GM12878 (cell line): ENCODE measurements around the gene ULBP2. TPM values are rescaled to one million over a fixed set of nuclear protein-coding genes. Genes with fewer than 3 reads are reported as not detected.
"Not testable (repeated sequence)": the region's sequence is repeated elsewhere in the genome, so short reads cannot be mapped to it uniquely, and the experiment has no call there.

Source experiments
- ATAC-seq: fragments of 200-7000 bp; cut with Tn5 transposase; 3 replicates; pipeline ENCODE4 v1.9.1; 2020; ENCODE audit warnings: mild to moderate bottlenecking, moderate library complexity
- BruUV-seq: library from RNA; stranded (reverse); fragments of 400-500 nt; replicated peaks from 2 replicates; lab custom pipeline; 2021; lab: Mats Ljungman, UMichigan
- CTCF ChIA-PET: fragments of 300-600 bp; sonication (Branson Sonifier 250); formaldehyde crosslinking; extraction: SDS; loops from one replicate; lab custom pipeline; 2021; ENCODE audit warnings: inconsistent platforms; lab: Yijun Ruan, JAX
- POLR2A ChIA-PET: fragments of 350-600 bp; formaldehyde crosslinking; extraction: SDS; loops from one replicate; lab custom pipeline; 2021; ENCODE audit warnings: inconsistent platforms; lab: Charles Lee
- RAD21 ChIA-PET: fragments of 300-600 bp; sonication (Branson Sonifier 250); formaldehyde crosslinking; loops from one replicate; lab custom pipeline; 2023; ENCODE audit warnings: antibody characterized with exemption; ENCODE audit not compliant: unreplicated experiment; lab: Charles Lee
- SMC1A ChIA-PET: fragments of 300-600 bp; sonication (Branson Sonifier 250); formaldehyde crosslinking; loops from one replicate; lab custom pipeline; 2023; ENCODE audit not compliant: unreplicated experiment, uncharacterized antibody; lab: Charles Lee
- DNase-seq: peaks from one replicate; pipeline ENCODE4 v3.0.0-alpha.2; 2011; ENCODE audit warnings: low read depth, low spot score
- FAIRE-seq: peaks from 3 replicates; lab custom pipeline; 2011; peaks lifted over from hg19 to GRCh38; lab: Jason Lieb, UNC
- H2AFZ ChIP-seq: 2 replicates; pipeline ENCODE4 v1.6.0; 2011; ENCODE audit warnings: low read depth, low read length, control low read depth; ENCODE audit not compliant: control insufficient read depth
- H3K27ac ChIP-seq: 2 replicates; pipeline ENCODE4 v1.5.1; 2011; ENCODE audit warnings: control low read depth; ENCODE audit not compliant: control insufficient read depth, insufficient read depth
- H3K27me3 ChIP-seq, 2 experiments: replicated peaks in 1 of 2; 2 replicates each; pipeline versions ENCODE4 v1.6.0 to v1.6.1; 2011; ENCODE audit warnings: low read length in 1 of 2; ENCODE audit not compliant: control insufficient read depth in 2 of 2, insufficient read depth in 2 of 2
- H3K36me3 ChIP-seq, 2 experiments: 2 replicates each; pipeline ENCODE4 v1.5.1; 2011; ENCODE audit warnings: low read length in 1 of 2; ENCODE audit not compliant: control insufficient read depth in 2 of 2, insufficient read depth in 2 of 2
- H3K4me1 ChIP-seq: 2 replicates; pipeline ENCODE4 v1.6.1; 2011; ENCODE audit warnings: mild to moderate bottlenecking, low read length, moderate library complexity, mixed read lengths; ENCODE audit not compliant: control insufficient read depth, insufficient read depth
- H3K4me2 ChIP-seq: 2 replicates; pipeline ENCODE4 v1.6.0; 2011; ENCODE audit warnings: control low read depth; ENCODE audit not compliant: control insufficient read depth, insufficient read depth
- H3K4me3 ChIP-seq: fragments of 200-600 bp; sonication (generic); 2 replicates; pipeline ENCODE4 v1.5.1; 2016
- H3K79me2 ChIP-seq: 2 replicates; pipeline ENCODE4 v1.6.0; 2011; ENCODE audit warnings: low read length; ENCODE audit not compliant: control insufficient read depth, insufficient read depth
- H3K9ac ChIP-seq: 2 replicates; pipeline ENCODE4 v1.8.0; 2011; ENCODE audit warnings: low read length, control low read depth, mixed read lengths; ENCODE audit not compliant: control insufficient read depth, insufficient read depth
- H3K9me3 ChIP-seq: replicated peaks from 3 replicates; pipeline ENCODE4 v1.5.1; 2011; ENCODE audit warnings: mild to moderate bottlenecking, low read length; ENCODE audit not compliant: control insufficient read depth, insufficient read depth
- H4K20me1 ChIP-seq: 2 replicates; pipeline ENCODE4 v1.6.0; 2011; ENCODE audit not compliant: control insufficient read depth, insufficient read depth
- ATF3 ChIP-seq: IDR thresholded peaks from 2 replicates; pipeline ENCODE4 v1.6.1; 2011; ENCODE audit warnings: low read depth, mild to moderate bottlenecking, low read length, moderate library complexity, borderline replicate concordance; ENCODE audit errors: extremely low read depth
- CUX1 ChIP-seq: IDR thresholded peaks from 2 replicates; pipeline ENCODE4 v1.6.1; 2012; ENCODE audit warnings: improper control_type of control experiment, low read depth, low read length; ENCODE audit not compliant: insufficient replicate concordance
- NFXL1 ChIP-seq: fragments of 450-650 bp; IDR thresholded peaks from 2 replicates; pipeline ENCODE4 v1.6.1; 2017; ENCODE audit warnings: antibody characterized with exemption, mild to moderate bottlenecking, borderline replicate concordance
- SRF ChIP-seq, 2 experiments: IDR thresholded peaks; 2 replicates each; pipeline ENCODE4 v1.6.1; 2011; ENCODE audit warnings: low read depth in 2 of 2, low read length in 2 of 2, mild to moderate bottlenecking in 1 of 2, moderate library complexity in 1 of 2
- STAT1 ChIP-seq: fragments of 450-650 bp; conservative IDR thresholded peaks from 2 replicates; pipeline ENCODE4 v1.6.1; 2014; ENCODE audit warnings: antibody characterized with exemption, mild to moderate bottlenecking
- ZNF384 ChIP-seq: IDR thresholded peaks from 2 replicates; pipeline ENCODE4 v1.6.1; 2012; ENCODE audit warnings: low read depth, mild to moderate bottlenecking, low read length, improper control_type of control experiment, borderline replicate concordance
- WGBS: methylation state at CpG from one replicate; pipeline ENCODE4 v1.1.6; 2016; ENCODE audit warnings: low lambda C conversion rate; ENCODE audit not compliant: insufficient replicate concordance, insufficient coverage; ENCODE audit errors: missing lambda C conversion rate; 5-methylcytosine and 5-hydroxymethylcytosine counted together
- in situ Hi-C: fragments of 300-500 bp; cut with MboI; formaldehyde crosslinking; loops from 9 replicates; pipeline ENCODE4 v1.14.3; 2018; ENCODE audit warnings: mixed read lengths
- intact Hi-C: fragments of 100-400 bp; cut with micrococcal nuclease; formaldehyde crosslinking; loops from one replicate; pipeline ENCODE4 v1.14.2; 2022; ENCODE audit not compliant: unreplicated experiment
- polyA plus RNA-seq, 11 experiments: library from polyadenylated mRNA; depleted of rRNA in 4 of 11; unstranded in 6 of 11; stranded (reverse) in 5 of 11; fragments of >200 nt; fragmentation: Nextera tagmentation in 4 of 11; fragmentation: Illumina TruSeq in 1 of 11; extraction: Ambion mirVana in 4 of 11; extraction: Trizol in 1 of 11; gene quantifications; 1 replicate in 1 of 11; 2 replicates in 10 of 11; pipeline versions ENCODE4 v1.2.1 to v1.2.3, GENCODE V29; 2011 to 2016; ENCODE audit warnings: inconsistent platforms in 2 of 11, missing spikeins in 2 of 11, low read depth in 1 of 11
- total RNA-seq, 4 experiments: library from RNA; depleted of rRNA in 3 of 4; stranded (reverse); fragments of >200 nt in 3 of 4; fragmentation: Illumina TruSeq in 1 of 4; extraction: Trizol in 1 of 4; gene quantifications; 2 replicates each; pipeline versions ENCODE4 v1.2.1 to v1.2.3, GENCODE V29; 2013 to 2021

ULBP2 gene
- total and polyA plus RNA-seq, 10 of the 15 experiments (the other 5 are each of a cell fraction or from before 2014, with no cell fraction given) = 0.16 to 2.5 (median 0.22) TPM; not detected in 3

GRCh38 chr6:149959806-149960205 is 18.0 kb downstream of the ULBP2 start:
- DNase-seq, H3K4me3 ChIP-seq, FAIRE-seq, H3K4me1 ChIP-seq, intact Hi-C loops, POLR2A ChIA-PET, H3K4me2 ChIP-seq, BruUV-seq, H4K20me1 ChIP-seq, RAD21 ChIA-PET, H3K79me2 ChIP-seq, ATAC-seq, H3K27ac ChIP-seq, H2AFZ ChIP-seq, in situ Hi-C loops, H3K36me3 ChIP-seq, H3K9me3 ChIP-seq, H3K9ac ChIP-seq: not testable (repeated sequence)
- ChIA-PET SMC1A (interaction anchor here (1.5 kb wide), 1 partner anchor 57 kb away, joined by 3 read pairs; no protein-coding TSS in a partner anchor), CTCF (interaction anchor here (1.0 kb wide), 1 partner anchor 47 kb away, joined by 3 read pairs; no protein-coding TSS in a partner anchor)
- peaks cover 12 to 18% of the 10 kb centered on the region in 2 experiments for H3K27me3 ChIP-seq
- WGBS = 14% methylated on average over 4 of the region's 4 CpGs

GRCh38 chr6:149960488-149960887 is 18.7 kb downstream of the ULBP2 start:
- intact Hi-C loops (no loop called here), in situ Hi-C loops (no loop called here)
- POLR2A ChIA-PET = no interaction called here
- TF ChIP-seq STAT1 (no peak), ZNF384 (no peak), ATF3 (no peak), CUX1 (no peak), SRF (IDR thresholded peaks at IDR 0.05; ENCODE audit: low read depth in 2 of 2, low read length in 2 of 2) (no peak), NFXL1 (no peak)
- Histone ChIP-seq H3K36me3 (no peaks in the 10 kb centered on the region), H3K9me3 (peaks cover 16% of the 10 kb centered on the region; the same call in 2 of the 3 replicates), H3K4me3 (no peak overlapping the region), H2AFZ (no peak overlapping the region), H3K4me2 (no peak overlapping the region), H3K27me3 (peaks cover 17 to 23% of the 10 kb centered on the region in 2 experiments), H3K27ac (no peak overlapping the region), H3K9ac (no peak overlapping the region), H3K4me1 (peaks cover 7% of the 10 kb centered on the region), H3K79me2 (no peaks in the 10 kb centered on the region), H4K20me1 (no peaks in the 10 kb centered on the region)
- ATAC-seq = no peak
- RAD21 ChIA-PET = no interaction called here
- CTCF ChIA-PET = interaction anchor here (1.0 kb wide), 1 partner anchor 46 kb away, joined by 3 read pairs; no protein-coding TSS in a partner anchor
- no peak for DNase-seq
- SMC1A ChIA-PET = interaction anchor here (1.5 kb wide), 1 partner anchor 56 kb away, joined by 3 read pairs; no protein-coding TSS in a partner anchor
- 61% methylated on average over 5 of the region's 6 CpGs for WGBS
- no peak for FAIRE-seq
- no TSS peak for BruUV-seq
